Measurements from ENCODE around the gene SLC15A2. TPM values are rescaled to one million over a fixed set of nuclear protein-coding genes. Genes with fewer than 3 reads are reported as not detected.

SLC15A2 gene
- total RNA-seq, 1 experiment from 2014 or later = 2.4 TPM

- H2BK12ac ChIP-seq (ENCODE audit: insufficient read length, low read depth, low read length) = no peak overlapping the region
Observed at GRCh38 chr3:121956363-121956762, 62.2 kb downstream of the SLC15A2 start.

More at GRCh38 chr3:121956363-121956762, 62.2 kb downstream of the SLC15A2 start:
- WGBS (ENCODE audit: extremely low coverage, insufficient read length, low lambda C conversion rate) = no CpG with 5 or more reads among the region's 3 CpGs
- no peak overlapping the region for H3K4ac ChIP-seq (ENCODE audit: low read depth, low read length)
- no peak overlapping the region for H2AK5ac ChIP-seq (ENCODE audit: insufficient read length, low read length)
- no peak overlapping the region for H3K18ac ChIP-seq (ENCODE audit: insufficient read length, low read depth, low read length)
- no peak overlapping the region for H2BK20ac ChIP-seq (ENCODE audit: low read depth, low read length, poor library complexity, severe bottlenecking)
- no peak overlapping the region for H4K8ac ChIP-seq (replicated peaks; ENCODE audit: insufficient read length, low read depth, low read length)
- no peaks in the 10 kb centered on the region for H3K79me1 ChIP-seq (ENCODE audit: insufficient read depth, low read depth, low read length, poor library complexity, severe bottlenecking)
- no peak overlapping the region for H2AFZ ChIP-seq (ENCODE audit: low read length)
- no peak overlapping the region for H4K91ac ChIP-seq (ENCODE audit: insufficient read length, low read depth, low read length)
- no peaks in the 10 kb centered on the region for H3K79me2 ChIP-seq (ENCODE audit: insufficient read depth, low read length)
- no peak overlapping the region for H3K56ac ChIP-seq (ENCODE audit: insufficient read length, low read depth, low read length)
- no peak for DNase-seq
- H3K27ac ChIP-seq (ENCODE audit: insufficient read length, low read depth, low read length) = no peak overlapping the region
- Mint-ChIP-seq H3K36me3 (ENCODE audit: insufficient read depth in 1 of 3, low read depth in 3 of 3) (peaks cover 0 to 20% (median 10%) of the 10 kb centered on the region in 3 experiments; a peak in 4 of 7 replicates), H3K27ac (peak overlapping the region in 1 of 3 experiments; percentile 40; a peak in 1 of 7 replicates), H3K4me3 (no peak overlapping the region; a peak in 1 of 5 replicates), H3K9me3 (peaks cover 0 to 12% of the 10 kb centered on the region in 2 experiments; a peak in 3 of 5 replicates), H3K4me1 (peaks cover 21 to 24% of the 10 kb centered on the region in 2 experiments), H3K27me3 (ENCODE audit: low read depth) (no peaks in the 10 kb centered on the region)
- no peaks in the 10 kb centered on the region for H4K20me1 ChIP-seq (ENCODE audit: control insufficient read depth, insufficient read depth, insufficient read length)
- no peak overlapping the region for H4K5ac ChIP-seq (ENCODE audit: insufficient read length, low read depth, low read length)
- H3K27me3 ChIP-seq (ENCODE audit: insufficient read depth, low read length) = no peaks in the 10 kb centered on the region
- no peak overlapping the region for H3K23ac ChIP-seq (ENCODE audit: insufficient read length, low read depth, low read length)
- no peak overlapping the region for H3K4me2 ChIP-seq (ENCODE audit: insufficient read depth, insufficient read length, low read length)
- H2BK5ac ChIP-seq (ENCODE audit: insufficient read length, low read length) = no peak overlapping the region
- H3K23me2 ChIP-seq (ENCODE audit: insufficient read length, low read depth, low read length, poor library complexity, severe bottlenecking) = no peaks in the 10 kb centered on the region
- peak; percentile 38; the same call in 2 of the 3 replicates for TF ChIP-seq CTCF (conservative IDR thresholded peaks at IDR 0.05)
- H3K9ac ChIP-seq (ENCODE audit: extremely low read depth, insufficient read length, low read length) = no peak overlapping the region
- H2BK15ac ChIP-seq (ENCODE audit: low read depth, low read length) = no peak overlapping the region
- no peaks in the 10 kb centered on the region; the same call in 1 of the 2 replicates for H3K4me1 ChIP-seq (ENCODE audit: insufficient read depth, low read length)
- no peak overlapping the region for H3K14ac ChIP-seq (ENCODE audit: insufficient read depth, low read length)
- no peak overlapping the region for H2BK120ac ChIP-seq (ENCODE audit: low read depth, low read length, poor library complexity, severe bottlenecking)
- H3T11ph ChIP-seq (ENCODE audit: low read length) = no peak overlapping the region
- no peaks in the 10 kb centered on the region for H3K9me3 ChIP-seq (ENCODE audit: control insufficient read depth, low read depth, low read length)

All from H9 (cell line).